Trophoblast cell (in vitro differentiated cells and primary cell): ENCODE data around the gene BRWD1.
A peak's percentile ranks its signal among the peaks of the same experiment; 100 is the strongest.

Source experiments
- DNase-seq, 2 donors: peaks; one replicate each; pipeline ENCODE4 v3.0.0-alpha.2; 2016
- H2AFZ ChIP-seq: 2 replicates; pipeline ENCODE4 v1.6.1; 2013; ENCODE audit warnings: low read length, moderate library complexity, mild to moderate bottlenecking; ENCODE audit not compliant: insufficient read depth, poor library complexity
- H2AK5ac ChIP-seq: 2 replicates; pipeline ENCODE4 v1.6.1; 2013; ENCODE audit warnings: mild to moderate bottlenecking, low read length
- H2BK120ac ChIP-seq: 2 replicates; pipeline ENCODE4 v1.6.1; 2013; ENCODE audit warnings: low read length, mild to moderate bottlenecking, moderate library complexity; ENCODE audit not compliant: insufficient read depth, poor library complexity
- H2BK12ac ChIP-seq: 2 replicates; pipeline ENCODE4 v1.6.1; 2013; ENCODE audit warnings: mild to moderate bottlenecking, low read length, moderate library complexity
- H2BK5ac ChIP-seq: 2 replicates; pipeline ENCODE4 v1.6.1; 2013; ENCODE audit warnings: low read length, low read depth, moderate library complexity, mild to moderate bottlenecking; ENCODE audit not compliant: poor library complexity
- H3K14ac ChIP-seq: 2 replicates; pipeline ENCODE4 v1.6.1; 2013; ENCODE audit warnings: mild to moderate bottlenecking, low read length
- H3K18ac ChIP-seq: 2 replicates; pipeline ENCODE4 v1.6.1; 2013; ENCODE audit warnings: mild to moderate bottlenecking, low read length
- H3K23ac ChIP-seq: 2 replicates; pipeline ENCODE4 v1.6.1; 2013; ENCODE audit warnings: low read length
- H3K27ac ChIP-seq: 2 replicates; pipeline ENCODE4 v1.5.1; 2013; ENCODE audit warnings: low read depth, mild to moderate bottlenecking, inconsistent platforms, low read length, moderate library complexity
- H3K27me3 ChIP-seq: 2 replicates; pipeline ENCODE4 v1.6.1; 2013; ENCODE audit warnings: inconsistent platforms, mild to moderate bottlenecking, low read length, moderate library complexity; ENCODE audit not compliant: insufficient read depth
- H3K36me3 ChIP-seq, 2 experiments: 1 replicate in 1 of 2; 2 replicates in 1 of 2; pipeline ENCODE4 v1.6.1; 2013; ENCODE audit warnings: low read length in 2 of 2, mild to moderate bottlenecking in 2 of 2, moderate library complexity in 1 of 2; ENCODE audit not compliant: insufficient read depth in 2 of 2, control insufficient read depth in 1 of 2
- H3K4ac ChIP-seq: 2 replicates; pipeline ENCODE4 v1.6.1; 2013; ENCODE audit warnings: low read depth, mild to moderate bottlenecking, low read length, moderate library complexity
- H3K4me1 ChIP-seq, 2 experiments: 1 replicate in 1 of 2; 2 replicates in 1 of 2; pipeline ENCODE4 v1.6.1; 2013; ENCODE audit warnings: low read length in 2 of 2, mild to moderate bottlenecking in 2 of 2, moderate library complexity in 1 of 2; ENCODE audit not compliant: insufficient read depth in 2 of 2, control insufficient read depth in 1 of 2
- H3K4me2 ChIP-seq: 2 replicates; pipeline ENCODE4 v1.6.1; 2013; ENCODE audit warnings: inconsistent platforms, mild to moderate bottlenecking, low read length, moderate library complexity
- H3K4me3 ChIP-seq: 2 replicates; pipeline ENCODE4 v1.5.1; 2013; ENCODE audit warnings: mild to moderate bottlenecking, low read depth, low read length, inconsistent platforms
- H3K79me1 ChIP-seq: one replicate; pipeline ENCODE4 v1.6.1; 2013; ENCODE audit warnings: low read length
- H3K79me2 ChIP-seq: 2 replicates; pipeline ENCODE4 v1.6.1; 2013; ENCODE audit warnings: low read length, mild to moderate bottlenecking; ENCODE audit not compliant: control insufficient read depth, insufficient read depth, poor library complexity
- H3K9ac ChIP-seq: 2 replicates; pipeline ENCODE4 v1.6.1; 2013; ENCODE audit warnings: mild to moderate bottlenecking, low read length
- H3K9me3 ChIP-seq: 2 replicates; pipeline ENCODE4 v1.6.1; 2013; ENCODE audit warnings: low read depth, mild to moderate bottlenecking, control low read depth, inconsistent platforms, low read length; ENCODE audit not compliant: insufficient read depth
- H4K12ac ChIP-seq: 2 replicates; pipeline ENCODE4 v1.6.1; 2013; ENCODE audit warnings: low read depth, mild to moderate bottlenecking, low read length, moderate library complexity
- H4K8ac ChIP-seq: 2 replicates; pipeline ENCODE4 v1.6.1; 2013; ENCODE audit warnings: low read depth, mild to moderate bottlenecking, low read length, moderate library complexity
- H4K91ac ChIP-seq: one replicate; pipeline ENCODE4 v1.6.1; 2013; ENCODE audit warnings: low read depth, mild to moderate bottlenecking, low read length, moderate library complexity
- WGBS: extraction: QIAGEN DNeasy Blood & Tissue Kit; methylation state at CpG from one replicate; pipeline ENCODE4 v1.1.7; 2013; ENCODE audit warnings: missing lambda C conversion rate; ENCODE audit not compliant: insufficient read length, insufficient coverage; ENCODE audit errors: extremely low coverage; 5-methylcytosine and 5-hydroxymethylcytosine counted together

BRWD1 gene

DNA sequence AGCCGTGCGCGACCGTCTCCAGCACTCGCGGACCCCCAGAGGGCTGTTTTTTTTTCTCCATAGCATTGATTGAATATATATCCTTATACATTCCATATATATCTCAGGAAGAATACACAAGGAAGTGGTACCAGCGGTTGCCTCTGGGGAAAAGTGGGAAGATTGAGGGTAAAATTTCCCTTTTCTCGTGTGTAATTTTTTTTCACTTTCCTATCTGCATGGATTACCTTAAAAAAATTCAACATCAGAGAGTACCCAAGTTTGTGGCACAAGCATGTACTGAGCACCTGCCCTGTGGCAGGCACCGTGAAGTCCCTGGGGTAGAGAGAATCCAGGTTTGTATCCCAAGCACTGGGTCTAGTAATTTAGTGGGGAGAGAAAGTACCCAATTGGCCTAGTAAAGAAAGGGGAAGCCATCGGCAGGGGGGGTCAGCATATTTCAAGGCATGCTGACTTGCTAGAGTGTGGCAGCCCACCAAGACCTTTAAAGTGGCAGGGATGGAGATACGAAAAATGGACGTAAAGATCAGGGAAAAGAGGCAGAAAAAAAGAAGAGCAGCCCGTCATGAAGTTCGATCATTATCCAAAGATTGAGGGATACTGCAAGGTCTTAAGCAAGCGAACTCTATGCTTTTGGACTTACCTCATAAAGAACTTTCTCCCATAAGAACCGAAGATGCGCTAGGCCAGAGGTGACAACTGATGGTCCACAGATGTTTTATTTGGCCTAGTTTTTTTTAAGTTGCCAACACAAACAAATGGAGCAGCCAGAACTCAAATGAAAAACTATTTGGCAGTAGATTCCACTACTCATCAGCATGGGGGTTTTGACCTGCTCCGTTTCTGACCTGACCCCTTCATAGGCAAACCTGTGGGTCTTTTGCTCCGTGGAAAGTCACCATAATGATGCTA, 36.9 kb upstream of the BRWD1 start:
- Histone ChIP-seq H3K79me1 (peaks cover 15% of the 10 kb centered on the region), H3K36me3 (peaks cover 0 to 3% of the 10 kb centered on the region in 2 experiments), H3K9me3 (no peaks in the 10 kb centered on the region), H3K4me1 (peaks cover 2 to 9% of the 10 kb centered on the region in 2 experiments), H3K27me3 (no peaks in the 10 kb centered on the region), H4K91ac (peak overlapping the region; percentile 96), H3K4ac (peak overlapping the region; percentile 90), H4K8ac (peak overlapping the region; percentile 99), H4K12ac (peak overlapping the region; percentile 93), H3K18ac (peak overlapping the region; percentile 95), H2BK5ac (peak overlapping the region; percentile 94), H3K9ac (peak overlapping the region; percentile 28), H3K79me2 (peaks cover 17% of the 10 kb centered on the region), H2AK5ac (peak overlapping the region; percentile 90), H3K23ac (no peak overlapping the region), H3K14ac (peak overlapping the region; percentile 97), H2AFZ (peak overlapping the region; percentile 95), H2BK12ac (no peak overlapping the region), H2BK120ac (peak overlapping the region; percentile 87), H3K27ac (peak overlapping the region; percentile 97), H3K4me3 (peak overlapping the region; percentile 72), H3K4me2 (peak overlapping the region; percentile 70)
- no peak for DNase-seq
- no CpG with 5 or more reads among the region's 19 CpGs for WGBS

DNA sequence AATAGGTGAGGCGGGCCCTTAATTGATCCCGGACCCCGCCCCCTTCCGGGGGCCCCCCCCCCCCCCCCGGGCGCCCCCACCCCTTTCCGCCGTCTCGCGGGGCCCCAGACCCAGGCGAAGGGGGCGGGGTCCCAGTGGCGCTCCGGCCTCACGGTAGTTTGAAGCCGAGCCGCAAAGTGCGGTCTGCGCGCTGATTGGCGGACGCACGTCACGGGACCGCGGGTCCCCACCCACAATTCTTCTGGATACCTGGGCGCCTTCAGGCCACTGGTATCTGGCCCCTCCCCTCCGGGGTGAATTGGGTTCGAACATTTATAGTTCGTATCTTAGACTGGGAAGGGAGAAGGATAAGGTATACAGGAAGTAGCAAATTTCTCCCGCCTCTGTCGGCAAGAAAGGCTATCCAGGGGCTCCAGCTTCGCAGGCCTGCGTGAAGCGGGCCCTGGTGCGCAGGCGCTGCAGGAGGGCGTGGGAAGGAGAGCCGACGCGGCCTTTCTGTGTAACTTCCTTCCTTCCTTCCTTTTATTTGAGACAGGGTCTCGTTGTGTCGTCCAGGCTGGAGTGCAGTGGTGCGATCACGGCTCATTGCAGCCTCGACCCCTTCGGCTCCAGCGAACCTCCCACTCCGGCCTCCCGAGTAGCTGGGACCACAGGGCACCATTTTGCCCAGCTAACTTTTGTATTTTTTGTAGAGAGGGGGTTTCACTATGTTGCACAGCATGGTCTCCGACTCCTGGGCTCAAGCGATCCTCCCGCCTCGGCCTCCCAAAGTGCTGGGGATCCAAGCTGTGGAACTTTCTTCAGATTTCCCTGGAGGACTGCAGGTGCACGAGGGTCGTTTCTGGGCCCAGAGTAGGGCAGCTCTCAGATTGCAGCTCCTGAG, 36.0 kb upstream of the BRWD1 start:
- Histone ChIP-seq H3K14ac (peak overlapping the region; percentile 97), H2BK12ac (no peak overlapping the region), H4K12ac (peak overlapping the region; percentile 93), H2AFZ (peak overlapping the region; percentile 95), H3K4ac (peak overlapping the region; percentile 90), H2AK5ac (peak overlapping the region; percentile 90), H3K36me3 (peaks cover 0 to 5% of the 10 kb centered on the region in 2 experiments), H3K23ac (no peak overlapping the region), H3K4me3 (peak overlapping the region; percentile 72), H3K9ac (peak overlapping the region; percentile 28), H2BK5ac (peak overlapping the region; percentile 94), H3K4me2 (peak overlapping the region; percentile 70), H3K4me1 (peaks cover 2 to 9% of the 10 kb centered on the region in 2 experiments), H3K9me3 (no peaks in the 10 kb centered on the region), H4K91ac (peak overlapping the region; percentile 96), H3K18ac (peak overlapping the region; percentile 95), H2BK120ac (peak overlapping the region; percentile 87), H3K79me1 (peaks cover 15% of the 10 kb centered on the region), H4K8ac (peak overlapping the region; percentile 99), H3K79me2 (peaks cover 17% of the 10 kb centered on the region), H3K27me3 (no peaks in the 10 kb centered on the region), H3K27ac (peak overlapping the region; percentile 97)
- WGBS, result no CpG with 5 or more reads among the region's 56 CpGs
- DNase-seq, result peak; percentile 97 to 98

DNA sequence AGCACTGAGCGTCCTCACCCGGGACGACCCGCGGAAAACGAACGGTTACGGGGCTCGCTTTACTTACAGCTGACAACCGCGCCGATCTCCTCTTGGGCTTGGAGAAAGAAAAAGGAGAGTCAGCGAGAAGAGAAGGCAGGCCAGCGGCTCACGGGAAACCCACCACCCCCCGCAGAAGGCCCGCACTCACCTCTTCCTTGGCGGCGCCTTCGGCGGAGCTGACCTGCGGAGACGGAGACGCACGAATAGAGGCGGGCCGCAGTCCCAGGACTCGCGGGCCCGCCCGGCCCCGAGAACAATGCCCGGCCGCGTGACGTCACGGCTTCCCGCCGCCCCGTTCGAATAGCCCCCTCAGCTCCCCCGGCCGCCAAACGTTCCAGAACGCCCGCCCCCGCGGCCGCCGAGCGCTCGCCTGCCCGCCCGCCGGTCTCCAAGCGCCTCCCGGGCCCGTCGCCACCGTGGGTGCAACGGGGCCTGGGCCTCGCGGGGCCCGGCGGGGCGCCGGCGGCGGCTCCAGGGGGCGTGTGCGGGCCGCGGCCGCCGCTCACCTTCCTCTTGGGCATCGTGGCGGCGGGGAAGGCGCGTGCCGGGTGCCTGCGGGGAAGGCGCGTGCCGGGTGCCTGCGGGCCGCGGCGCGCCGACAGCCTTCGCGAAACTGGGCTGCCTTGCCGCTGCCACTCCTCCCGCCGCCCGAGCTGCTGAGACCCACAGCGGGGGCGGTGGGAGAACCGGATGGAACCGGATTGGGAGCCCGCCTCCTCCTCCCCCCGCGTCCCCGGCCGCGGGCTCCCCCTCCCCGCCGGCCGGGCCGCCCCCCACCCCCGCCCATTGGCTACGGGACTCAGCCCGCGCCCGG, 35.2 kb upstream of the BRWD1 start, which contains the start of gene HMGN1:
Gene HMGN1 (minus strand): TSS at position 734 of the 856 bp plus-strand sequence. CDS start 171 bp downstream, at position 563.
- Histone ChIP-seq H2AFZ (peak within 1 kb of the TSS; percentile 99), H3K9ac (peak within 1 kb of the TSS; percentile 96), H3K4me1 (peaks cover 2 to 9% of the 10 kb centered on the region in 2 experiments), H2AK5ac (peak within 1 kb of the TSS; percentile 99), H4K91ac (peak within 1 kb of the TSS; percentile 100), H3K4me3 (peak within 1 kb of the TSS; percentile 88), H2BK12ac (no peak within 1 kb of the TSS), H3K79me2 (peaks cover 17% of the 10 kb centered on the region), H2BK5ac (peak within 1 kb of the TSS; percentile 100), H3K23ac (no peak within 1 kb of the TSS), H3K4ac (peak within 1 kb of the TSS; percentile 90), H2BK120ac (peak within 1 kb of the TSS; percentile 98), H4K12ac (peak within 1 kb of the TSS; percentile 99), H3K27ac (peak within 1 kb of the TSS; percentile 98), H3K36me3 (peaks cover 4 to 9% of the 10 kb centered on the region in 2 experiments), H3K79me1 (peaks cover 15% of the 10 kb centered on the region), H3K4me2 (peak within 1 kb of the TSS; percentile 70), H3K14ac (peak within 1 kb of the TSS; percentile 100), H3K18ac (peak within 1 kb of the TSS; percentile 100), H3K27me3 (no peaks in the 10 kb centered on the region), H3K9me3 (no peaks in the 10 kb centered on the region), H4K8ac (peak within 1 kb of the TSS; percentile 99)
- peak; percentile 79 to 85 for DNase-seq
- no CpG with 5 or more reads among the region's 116 CpGs for WGBS
